A673 (cell line): Measurements from ENCODE around the gene AREL1.

Experiments used
- EZH2 ChIP-seq: fragments of 200-600 bp; sonication (generic); IDR thresholded peaks from 2 replicates; pipeline ENCODE4 v1.6.1; 2017; ENCODE audit warnings: borderline replicate concordance, low read depth, mild to moderate bottlenecking, mixed read lengths, antibody characterized with exemption, low read length; ENCODE audit not compliant: poor library complexity, severe bottlenecking
- TF ChIP-seq, protein P1 (sequence below): fragments of 300-800, 200-600 bp; sonication (generic); conservative IDR thresholded peaks from 2 replicates; pipeline ENCODE4 v1.5.1; 2017; ENCODE audit warnings: low read depth, mild to moderate bottlenecking, antibody characterized with exemption, low read length, moderate library complexity, mixed read lengths

- TF ChIP-seq, protein P1, sequence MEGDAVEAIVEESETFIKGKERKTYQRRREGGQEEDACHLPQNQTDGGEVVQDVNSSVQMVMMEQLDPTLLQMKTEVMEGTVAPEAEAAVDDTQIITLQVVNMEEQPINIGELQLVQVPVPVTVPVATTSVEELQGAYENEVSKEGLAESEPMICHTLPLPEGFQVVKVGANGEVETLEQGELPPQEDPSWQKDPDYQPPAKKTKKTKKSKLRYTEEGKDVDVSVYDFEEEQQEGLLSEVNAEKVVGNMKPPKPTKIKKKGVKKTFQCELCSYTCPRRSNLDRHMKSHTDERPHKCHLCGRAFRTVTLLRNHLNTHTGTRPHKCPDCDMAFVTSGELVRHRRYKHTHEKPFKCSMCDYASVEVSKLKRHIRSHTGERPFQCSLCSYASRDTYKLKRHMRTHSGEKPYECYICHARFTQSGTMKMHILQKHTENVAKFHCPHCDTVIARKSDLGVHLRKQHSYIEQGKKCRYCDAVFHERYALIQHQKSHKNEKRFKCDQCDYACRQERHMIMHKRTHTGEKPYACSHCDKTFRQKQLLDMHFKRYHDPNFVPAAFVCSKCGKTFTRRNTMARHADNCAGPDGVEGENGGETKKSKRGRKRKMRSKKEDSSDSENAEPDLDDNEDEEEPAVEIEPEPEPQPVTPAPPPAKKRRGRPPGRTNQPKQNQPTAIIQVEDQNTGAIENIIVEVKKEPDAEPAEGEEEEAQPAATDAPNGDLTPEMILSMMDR: no peak
- no peak for TF ChIP-seq EZH2
These were observed 60.3 kb downstream of the AREL1 start for GRCh38 chr14:74652541-74652940.
